GM12878 (cell line): ENCODE data around the gene PPP1R3E. TPM values are rescaled to one million over a fixed set of nuclear protein-coding genes. Genes with fewer than 3 reads are reported as not detected.

Experiments
- ATAC-seq: fragments of 200-7000 bp; cut with Tn5 transposase; 3 replicates; pipeline ENCODE4 v1.9.1; 2020; ENCODE audit warnings: mild to moderate bottlenecking, moderate library complexity
- BruUV-seq: library from RNA; stranded (reverse); fragments of 400-500 nt; replicated peaks from 2 replicates; lab custom pipeline; 2021; lab: Mats Ljungman, UMichigan
- CTCF ChIA-PET: fragments of 300-600 bp; sonication (Branson Sonifier 250); formaldehyde crosslinking; extraction: SDS; loops from one replicate; lab custom pipeline; 2021; ENCODE audit warnings: inconsistent platforms; lab: Yijun Ruan, JAX
- POLR2A ChIA-PET: fragments of 350-600 bp; formaldehyde crosslinking; extraction: SDS; loops from one replicate; lab custom pipeline; 2021; ENCODE audit warnings: inconsistent platforms; lab: Charles Lee
- RAD21 ChIA-PET: fragments of 300-600 bp; sonication (Branson Sonifier 250); formaldehyde crosslinking; loops from one replicate; lab custom pipeline; 2023; ENCODE audit warnings: antibody characterized with exemption; ENCODE audit not compliant: unreplicated experiment; lab: Charles Lee
- SMC1A ChIA-PET: fragments of 300-600 bp; sonication (Branson Sonifier 250); formaldehyde crosslinking; loops from one replicate; lab custom pipeline; 2023; ENCODE audit not compliant: unreplicated experiment, uncharacterized antibody; lab: Charles Lee
- DNase-seq: peaks from one replicate; pipeline ENCODE4 v3.0.0-alpha.2; 2011; ENCODE audit warnings: low read depth, low spot score
- FAIRE-seq: peaks from 3 replicates; lab custom pipeline; 2011; peaks lifted over from hg19 to GRCh38; lab: Jason Lieb, UNC
- H2AFZ ChIP-seq: 2 replicates; pipeline ENCODE4 v1.6.0; 2011; ENCODE audit warnings: low read depth, low read length, control low read depth; ENCODE audit not compliant: control insufficient read depth
- H3K27ac ChIP-seq: 2 replicates; pipeline ENCODE4 v1.5.1; 2011; ENCODE audit warnings: control low read depth; ENCODE audit not compliant: control insufficient read depth, insufficient read depth
- H3K27me3 ChIP-seq, 2 experiments: replicated peaks in 1 of 2; 2 replicates each; pipeline versions ENCODE4 v1.6.0 to v1.6.1; 2011; ENCODE audit warnings: low read length in 1 of 2; ENCODE audit not compliant: control insufficient read depth in 2 of 2, insufficient read depth in 2 of 2
- H3K36me3 ChIP-seq, 2 experiments: 2 replicates each; pipeline ENCODE4 v1.5.1; 2011; ENCODE audit warnings: low read length in 1 of 2; ENCODE audit not compliant: control insufficient read depth in 2 of 2, insufficient read depth in 2 of 2
- H3K4me1 ChIP-seq: 2 replicates; pipeline ENCODE4 v1.6.1; 2011; ENCODE audit warnings: mild to moderate bottlenecking, low read length, moderate library complexity, mixed read lengths; ENCODE audit not compliant: control insufficient read depth, insufficient read depth
- H3K4me2 ChIP-seq: 2 replicates; pipeline ENCODE4 v1.6.0; 2011; ENCODE audit warnings: control low read depth; ENCODE audit not compliant: control insufficient read depth, insufficient read depth
- H3K4me3 ChIP-seq: fragments of 200-600 bp; sonication (generic); 2 replicates; pipeline ENCODE4 v1.5.1; 2016
- H3K79me2 ChIP-seq: 2 replicates; pipeline ENCODE4 v1.6.0; 2011; ENCODE audit warnings: low read length; ENCODE audit not compliant: control insufficient read depth, insufficient read depth
- H3K9ac ChIP-seq: 2 replicates; pipeline ENCODE4 v1.8.0; 2011; ENCODE audit warnings: low read length, control low read depth, mixed read lengths; ENCODE audit not compliant: control insufficient read depth, insufficient read depth
- H3K9me3 ChIP-seq: replicated peaks from 3 replicates; pipeline ENCODE4 v1.5.1; 2011; ENCODE audit warnings: mild to moderate bottlenecking, low read length; ENCODE audit not compliant: control insufficient read depth, insufficient read depth
- H4K20me1 ChIP-seq: 2 replicates; pipeline ENCODE4 v1.6.0; 2011; ENCODE audit not compliant: control insufficient read depth, insufficient read depth
- CBFB ChIP-seq: IDR thresholded peaks from 2 replicates; pipeline ENCODE4 v1.6.1; 2016; ENCODE audit warnings: antibody characterized with exemption, low read depth
- EP300 ChIP-seq, 2 experiments: fragments of 150-350 bp in 1 of 2; IDR thresholded peaks; 2 replicates each; pipeline ENCODE4 v1.6.1; 2011 to 2012; ENCODE audit warnings: low read depth in 2 of 2, low read length in 2 of 2, borderline replicate concordance in 1 of 2, improper control_type of control experiment in 1 of 2, inconsistent platforms in 1 of 2; ENCODE audit not compliant: control insufficient read depth in 1 of 2
- FOXK2 ChIP-seq: fragments of 450-650 bp; IDR thresholded peaks from 2 replicates; pipeline ENCODE4 v1.6.1; 2017; ENCODE audit warnings: mild to moderate bottlenecking, moderate library complexity
- KLF5 ChIP-seq: fragments of 450-650 bp; IDR thresholded peaks from 2 replicates; pipeline ENCODE4 v1.6.1; 2014; ENCODE audit warnings: mild to moderate bottlenecking; ENCODE audit not compliant: partially characterized antibody
- POLR2AphosphoS2 ChIP-seq: IDR thresholded peaks from 2 replicates; pipeline ENCODE4 v1.6.1; 2011; ENCODE audit warnings: low read depth, mild to moderate bottlenecking, low read length, improper control_type of control experiment, moderate library complexity
- SREBF2 ChIP-seq: IDR thresholded peaks from 2 replicates; pipeline ENCODE4 v1.6.1; 2012; ENCODE audit warnings: mild to moderate bottlenecking, low read length
- TCF7 ChIP-seq: IDR thresholded peaks from 2 replicates; pipeline ENCODE4 v1.6.1; 2014; ENCODE audit warnings: antibody characterized with exemption, borderline replicate concordance
- WGBS: methylation state at CpG from one replicate; pipeline ENCODE4 v1.1.6; 2016; ENCODE audit warnings: low lambda C conversion rate; ENCODE audit not compliant: insufficient replicate concordance, insufficient coverage; ENCODE audit errors: missing lambda C conversion rate; 5-methylcytosine and 5-hydroxymethylcytosine counted together
- in situ Hi-C: fragments of 300-500 bp; cut with MboI; formaldehyde crosslinking; loops from 9 replicates; pipeline ENCODE4 v1.14.3; 2018; ENCODE audit warnings: mixed read lengths
- intact Hi-C: fragments of 100-400 bp; cut with micrococcal nuclease; formaldehyde crosslinking; loops from one replicate; pipeline ENCODE4 v1.14.2; 2022; ENCODE audit not compliant: unreplicated experiment
- polyA plus RNA-seq, 11 experiments: library from polyadenylated mRNA; depleted of rRNA in 4 of 11; unstranded in 6 of 11; stranded (reverse) in 5 of 11; fragments of >200 nt; fragmentation: Nextera tagmentation in 4 of 11; fragmentation: Illumina TruSeq in 1 of 11; extraction: Ambion mirVana in 4 of 11; extraction: Trizol in 1 of 11; gene quantifications; 1 replicate in 1 of 11; 2 replicates in 10 of 11; pipeline versions ENCODE4 v1.2.1 to v1.2.3, GENCODE V29; 2011 to 2016; ENCODE audit warnings: inconsistent platforms in 2 of 11, missing spikeins in 2 of 11, low read depth in 1 of 11
- total RNA-seq, 4 experiments: library from RNA; depleted of rRNA in 3 of 4; stranded (reverse); fragments of >200 nt in 3 of 4; fragmentation: Illumina TruSeq in 1 of 4; extraction: Trizol in 1 of 4; gene quantifications; 2 replicates each; pipeline versions ENCODE4 v1.2.1 to v1.2.3, GENCODE V29; 2013 to 2021
- TF ChIP-seq, protein P1 (sequence below): fragments of 450-650 bp; IDR thresholded peaks from 2 replicates; pipeline ENCODE4 v1.6.1; 2017; ENCODE audit warnings: low read depth, mild to moderate bottlenecking, moderate library complexity
- TF ChIP-seq, protein P2 (sequence below): IDR thresholded peaks from 2 replicates; pipeline ENCODE4 v1.6.1; 2012; ENCODE audit warnings: improper control_type of control experiment, low read depth, low read length; ENCODE audit not compliant: insufficient replicate concordance

PPP1R3E gene
- total and polyA plus RNA-seq, 10 of the 15 experiments (the other 5 are each of a cell fraction or from before 2014, with no cell fraction given) = 4.6 to 26.4 (median 7.1) TPM

DNA sequence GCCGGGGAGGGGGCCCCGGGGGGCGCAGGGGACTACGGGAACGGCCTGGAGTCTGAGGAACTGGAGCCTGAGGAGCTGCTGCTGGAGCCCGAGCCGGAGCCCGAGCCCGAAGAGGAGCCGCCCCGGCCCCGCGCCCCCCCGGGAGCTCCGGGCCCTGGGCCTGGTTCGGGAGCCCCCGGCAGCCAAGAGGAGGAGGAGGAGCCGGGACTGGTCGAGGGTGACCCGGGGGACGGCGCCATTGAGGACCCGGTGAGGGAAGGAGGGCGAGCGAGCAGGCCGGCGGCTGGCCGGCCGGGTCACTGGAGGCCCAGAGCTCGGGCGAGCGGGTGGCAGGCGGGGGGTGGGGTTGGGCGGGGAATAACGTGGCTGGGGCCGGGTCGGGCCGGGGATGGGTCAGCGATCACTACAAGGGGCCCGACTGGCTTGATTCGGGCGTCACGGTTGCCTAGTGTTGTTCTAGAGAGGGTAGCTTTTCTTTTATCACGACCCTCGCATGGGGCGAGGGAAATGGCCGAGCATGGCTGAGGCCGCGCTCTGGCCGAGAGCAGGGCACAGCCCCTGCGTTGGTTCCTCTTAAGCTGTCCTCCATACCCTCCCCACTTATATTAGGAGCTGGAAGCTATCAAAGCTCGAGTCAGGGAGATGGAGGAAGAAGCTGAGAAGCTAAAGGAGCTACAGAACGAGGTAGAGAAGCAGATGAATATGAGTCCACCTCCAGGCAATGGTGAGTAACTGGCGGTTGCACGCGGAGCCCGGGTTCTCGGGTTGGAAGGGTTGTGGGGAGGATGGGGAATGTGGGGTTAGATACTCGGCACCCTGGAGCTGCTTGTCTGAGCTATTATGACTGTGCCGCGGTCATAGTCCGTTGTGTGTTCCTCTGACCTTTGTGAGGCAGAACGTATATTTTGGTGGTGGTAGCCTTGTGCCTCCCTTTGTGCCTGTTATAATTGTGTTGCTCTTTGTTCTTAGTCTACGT is 19.2 kb upstream of the PPP1R3E start:
- Histone ChIP-seq H3K27ac (peak overlapping the region; percentile 87), H3K27me3 (no peaks in the 10 kb centered on the region), H4K20me1 (no peaks in the 10 kb centered on the region; the same call in 1 of the 2 replicates), H2AFZ (no peak overlapping the region), H3K4me3 (peak overlapping the region; percentile 99), H3K79me2 (peaks cover 23% of the 10 kb centered on the region), H3K4me2 (peak overlapping the region; percentile 92), H3K4me1 (peaks cover 13% of the 10 kb centered on the region), H3K9ac (peak overlapping the region; percentile 97), H3K36me3 (peaks cover 10 to 18% of the 10 kb centered on the region in 2 experiments), H3K9me3 (no peaks in the 10 kb centered on the region)
- no TSS peak for BruUV-seq
- RAD21 ChIA-PET = interaction anchor here (0.6 to 4.1 kb wide), 12 partner anchors 18 to 227 kb away, joined by 3 to 103 read pairs (median 5); partner anchors contain the start of genes ACIN1, BCL2L2, C14orf119 and HOMEZ
- DNase-seq = no peak
- POLR2A ChIA-PET = interaction anchor here (0.5 to 6.3 kb wide), 17 partner anchors 7 to 434 kb away, joined by 3 to 98 read pairs (median 4); partner anchors contain the start of genes ACIN1, BCL2L2, C14orf119 and HOMEZ
- CTCF ChIA-PET = interaction anchor here (1.2 to 7.2 kb wide), 20 partner anchors 15 to 392 kb away, joined by 3 to 77 read pairs (median 7); partner anchors contain the start of genes ACIN1, BCL2L2, C14orf119 and HOMEZ
- in situ Hi-C loops (loop anchor here (5.0 to 25.0 kb wide), 2 partner anchors 235 to 790 kb away; partner anchors contain the start of genes DCAF11, NRL and THTPA), intact Hi-C loops (loop anchor here (1.0 to 5.0 kb wide), 3 partner anchors 21 to 235 kb away; partner anchors contain the start of genes NGDN and THTPA)
- WGBS = under 1% methylated on average over 45 of the region's 64 CpGs
- SMC1A ChIA-PET = interaction anchor here (0.8 to 4.5 kb wide), 16 partner anchors 12 to 891 kb away, joined by 3 to 48 read pairs (median 6); partner anchors contain the start of genes BCL2L2, CHMP4A, HOMEZ and PPP1R3E
- FAIRE-seq = peak; percentile 78
- peak; percentile 14 for ATAC-seq
- TF ChIP-seq KLF5 = no peak
- TF ChIP-seq, protein P1, sequence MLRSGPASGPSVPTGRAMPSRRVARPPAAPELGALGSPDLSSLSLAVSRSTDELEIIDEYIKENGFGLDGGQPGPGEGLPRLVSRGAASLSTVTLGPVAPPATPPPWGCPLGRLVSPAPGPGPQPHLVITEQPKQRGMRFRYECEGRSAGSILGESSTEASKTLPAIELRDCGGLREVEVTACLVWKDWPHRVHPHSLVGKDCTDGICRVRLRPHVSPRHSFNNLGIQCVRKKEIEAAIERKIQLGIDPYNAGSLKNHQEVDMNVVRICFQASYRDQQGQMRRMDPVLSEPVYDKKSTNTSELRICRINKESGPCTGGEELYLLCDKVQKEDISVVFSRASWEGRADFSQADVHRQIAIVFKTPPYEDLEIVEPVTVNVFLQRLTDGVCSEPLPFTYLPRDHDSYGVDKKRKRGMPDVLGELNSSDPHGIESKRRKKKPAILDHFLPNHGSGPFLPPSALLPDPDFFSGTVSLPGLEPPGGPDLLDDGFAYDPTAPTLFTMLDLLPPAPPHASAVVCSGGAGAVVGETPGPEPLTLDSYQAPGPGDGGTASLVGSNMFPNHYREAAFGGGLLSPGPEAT = 0 out of 2 replicates have a peak, but pooled peaks have one; percentile 16
- TF ChIP-seq TCF7 = no peak
- no peak for TF ChIP-seq POLR2AphosphoS2
- no peak for TF ChIP-seq SREBF2
- peak; percentile 34; the same call in 1 of the 2 replicates for TF ChIP-seq CBFB
- TF ChIP-seq, protein P2, sequence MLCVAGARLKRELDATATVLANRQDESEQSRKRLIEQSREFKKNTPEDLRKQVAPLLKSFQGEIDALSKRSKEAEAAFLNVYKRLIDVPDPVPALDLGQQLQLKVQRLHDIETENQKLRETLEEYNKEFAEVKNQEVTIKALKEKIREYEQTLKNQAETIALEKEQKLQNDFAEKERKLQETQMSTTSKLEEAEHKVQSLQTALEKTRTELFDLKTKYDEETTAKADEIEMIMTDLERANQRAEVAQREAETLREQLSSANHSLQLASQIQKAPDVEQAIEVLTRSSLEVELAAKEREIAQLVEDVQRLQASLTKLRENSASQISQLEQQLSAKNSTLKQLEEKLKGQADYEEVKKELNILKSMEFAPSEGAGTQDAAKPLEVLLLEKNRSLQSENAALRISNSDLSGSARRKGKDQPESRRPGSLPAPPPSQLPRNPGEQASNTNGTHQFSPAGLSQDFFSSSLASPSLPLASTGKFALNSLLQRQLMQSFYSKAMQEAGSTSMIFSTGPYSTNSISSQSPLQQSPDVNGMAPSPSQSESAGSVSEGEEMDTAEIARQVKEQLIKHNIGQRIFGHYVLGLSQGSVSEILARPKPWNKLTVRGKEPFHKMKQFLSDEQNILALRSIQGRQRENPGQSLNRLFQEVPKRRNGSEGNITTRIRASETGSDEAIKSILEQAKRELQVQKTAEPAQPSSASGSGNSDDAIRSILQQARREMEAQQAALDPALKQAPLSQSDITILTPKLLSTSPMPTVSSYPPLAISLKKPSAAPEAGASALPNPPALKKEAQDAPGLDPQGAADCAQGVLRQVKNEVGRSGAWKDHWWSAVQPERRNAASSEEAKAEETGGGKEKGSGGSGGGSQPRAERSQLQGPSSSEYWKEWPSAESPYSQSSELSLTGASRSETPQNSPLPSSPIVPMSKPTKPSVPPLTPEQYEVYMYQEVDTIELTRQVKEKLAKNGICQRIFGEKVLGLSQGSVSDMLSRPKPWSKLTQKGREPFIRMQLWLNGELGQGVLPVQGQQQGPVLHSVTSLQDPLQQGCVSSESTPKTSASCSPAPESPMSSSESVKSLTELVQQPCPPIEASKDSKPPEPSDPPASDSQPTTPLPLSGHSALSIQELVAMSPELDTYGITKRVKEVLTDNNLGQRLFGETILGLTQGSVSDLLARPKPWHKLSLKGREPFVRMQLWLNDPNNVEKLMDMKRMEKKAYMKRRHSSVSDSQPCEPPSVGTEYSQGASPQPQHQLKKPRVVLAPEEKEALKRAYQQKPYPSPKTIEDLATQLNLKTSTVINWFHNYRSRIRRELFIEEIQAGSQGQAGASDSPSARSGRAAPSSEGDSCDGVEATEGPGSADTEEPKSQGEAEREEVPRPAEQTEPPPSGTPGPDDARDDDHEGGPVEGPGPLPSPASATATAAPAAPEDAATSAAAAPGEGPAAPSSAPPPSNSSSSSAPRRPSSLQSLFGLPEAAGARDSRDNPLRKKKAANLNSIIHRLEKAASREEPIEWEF = no peak
- no peak for TF ChIP-seq FOXK2
- TF ChIP-seq EP300 (IDR thresholded peaks at IDR 0.05; ENCODE audit: borderline replicate concordance in 1 of 2, control insufficient read depth in 1 of 2, low read depth in 2 of 2, low read length in 2 of 2) = no peak
